IPS-18a (cell line): ENCODE measurements around the gene FLAD1.

ENCODE experiments used
- H3K27ac ChIP-seq: one replicate; pipeline ENCODE4 v1.5.1; 2013; ENCODE audit warnings: low read length
- H3K27me3 ChIP-seq: one replicate; pipeline ENCODE4 v1.6.1; 2013; ENCODE audit warnings: mild to moderate bottlenecking, low read length; ENCODE audit not compliant: control insufficient read depth, insufficient read depth
- H3K36me3 ChIP-seq: one replicate; pipeline ENCODE4 v1.6.1; 2013; ENCODE audit warnings: low read depth, low read length; ENCODE audit not compliant: control insufficient read depth
- H3K4me1 ChIP-seq: one replicate; pipeline ENCODE4 v1.6.1; 2013; ENCODE audit warnings: low read depth, low read length; ENCODE audit not compliant: control insufficient read depth
- H3K4me3 ChIP-seq: one replicate; pipeline ENCODE4 v1.5.1; 2013; ENCODE audit warnings: low read length
- H3K9ac ChIP-seq: one replicate; pipeline ENCODE4 v1.6.1; 2013; ENCODE audit warnings: mild to moderate bottlenecking, low read length, moderate library complexity
- H3K9me3 ChIP-seq: one replicate; pipeline ENCODE4 v1.6.1; 2013; ENCODE audit warnings: low read depth, low read length; ENCODE audit not compliant: control insufficient read depth

Gene FLAD1

GRCh38 chr1:154982897-154983648, at the start of gene FLAD1:
TSS of gene FLAD1 (plus strand) at chr1:154983344. CDS start at chr1:154983695, 351 bp downstream.
- Histone ChIP-seq H3K9ac (peak within 1 kb of the TSS; percentile 99), H3K9me3 (no peaks in the 10 kb centered on the region), H3K4me1 (peaks cover 6% of the 10 kb centered on the region), H3K4me3 (peak within 1 kb of the TSS; percentile 98), H3K27me3 (no peaks in the 10 kb centered on the region), H3K36me3 (peaks cover 29% of the 10 kb centered on the region), H3K27ac (peak within 1 kb of the TSS; percentile 92)

GRCh38 chr1:154934358-154934948, 48.7 kb upstream of the FLAD1 start:
- Histone ChIP-seq H3K27me3 (no peaks in the 10 kb centered on the region), H3K4me1 (peaks cover 6% of the 10 kb centered on the region)

GRCh38 chr1:154935749-154936554, 47.2 kb upstream of the FLAD1 start:
- Histone ChIP-seq H3K36me3 (no peaks in the 10 kb centered on the region), H3K27ac (peak overlapping the region; percentile 100), H3K4me1 (peaks cover 12% of the 10 kb centered on the region), H3K9ac (peak overlapping the region; percentile 95), H3K4me3 (peak overlapping the region; percentile 90), H3K27me3 (no peaks in the 10 kb centered on the region), H3K9me3 (no peaks in the 10 kb centered on the region)

More at GRCh38 chr1:154934358-154934948, 48.7 kb upstream of the FLAD1 start:
- no peak overlapping the region for H3K9ac ChIP-seq
- H3K4me3 ChIP-seq, result no peak overlapping the region
- no peaks in the 10 kb centered on the region for H3K36me3 ChIP-seq
- H3K27ac ChIP-seq, result no peak overlapping the region
- no peaks in the 10 kb centered on the region for H3K9me3 ChIP-seq

DNA sequence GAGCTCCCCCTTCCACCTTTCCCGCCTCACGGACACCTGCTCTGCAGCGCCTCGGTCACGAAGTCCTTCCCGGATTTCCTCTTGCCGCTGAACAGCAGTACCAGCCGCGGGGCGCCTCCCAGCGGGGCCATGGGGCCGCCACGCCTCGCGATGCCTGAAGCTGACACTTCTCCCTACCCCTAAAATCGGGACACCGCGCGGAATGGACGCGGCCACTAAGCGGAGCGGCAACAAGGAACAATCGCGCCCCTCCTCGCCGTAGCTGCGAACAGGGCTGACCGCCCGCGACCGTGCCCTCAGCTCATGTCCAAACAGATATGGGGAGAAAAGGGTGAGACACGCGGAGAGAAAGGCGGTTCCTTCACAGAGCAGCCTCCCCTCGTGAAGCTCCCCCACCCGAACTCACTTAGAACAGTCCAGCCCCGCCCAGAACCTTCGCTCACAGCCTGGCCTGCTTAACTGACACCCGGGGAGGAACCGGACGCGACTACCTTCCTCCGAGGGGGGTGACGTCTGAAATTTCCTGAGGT, 46.5 kb upstream of the FLAD1 start, which contains the start of gene PMVK:
Gene PMVK (minus strand): TSS at position 165 of the 530 bp plus-strand sequence. CDS start 34 bp downstream, at position 131.
- H3K4me1 ChIP-seq, result peaks cover 12% of the 10 kb centered on the region
- peak within 1 kb of the TSS; percentile 100 for H3K27ac ChIP-seq

DNA sequence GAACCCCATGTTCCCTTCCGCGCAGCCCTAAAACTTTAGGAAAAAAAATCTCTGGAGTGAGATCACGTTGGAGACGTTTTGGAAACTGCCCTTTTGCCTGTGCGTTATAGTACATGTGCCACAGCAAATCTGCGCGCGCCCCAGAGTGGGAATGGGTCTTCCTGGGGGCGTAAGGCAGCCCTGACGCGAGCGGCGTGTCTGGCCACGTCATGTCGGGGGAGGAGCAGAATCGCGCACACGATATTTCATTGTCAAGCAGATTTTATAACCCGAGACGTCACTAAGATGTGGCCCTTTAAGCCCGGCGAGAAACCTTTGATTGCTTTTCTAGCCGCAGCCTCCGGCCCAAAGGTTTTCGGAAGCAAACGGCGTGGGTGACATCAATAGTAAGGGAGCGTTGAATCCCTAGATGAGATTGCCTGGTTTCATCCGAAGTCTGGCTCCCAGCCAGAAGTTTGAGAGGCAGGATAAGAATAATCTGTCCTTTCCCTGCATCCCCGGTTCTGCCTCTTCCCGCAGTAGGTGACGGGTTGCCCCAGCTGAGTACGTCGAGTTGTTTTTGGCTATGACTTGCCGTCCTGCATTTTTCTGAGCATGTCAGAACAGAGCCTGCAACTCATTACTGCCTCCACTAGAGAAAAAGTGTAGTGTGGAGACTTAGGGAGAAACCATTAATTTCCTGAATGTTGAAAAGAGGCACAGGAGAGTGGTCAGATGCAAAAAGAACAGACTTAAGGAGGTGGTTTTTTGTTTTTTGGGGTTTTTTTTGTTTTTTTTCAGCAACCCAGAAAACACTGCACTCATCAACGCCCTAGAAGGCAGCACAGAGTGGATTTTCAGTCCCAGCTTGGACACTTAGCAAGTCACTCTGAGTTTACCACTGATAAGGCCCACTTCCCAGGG, 45.8 kb upstream of the FLAD1 start:
- peaks cover 12% of the 10 kb centered on the region for H3K4me1 ChIP-seq
- H3K9me3 ChIP-seq, result no peaks in the 10 kb centered on the region
- H3K27ac ChIP-seq, result peak overlapping the region; percentile 100
- no peaks in the 10 kb centered on the region for H3K27me3 ChIP-seq
- H3K4me3 ChIP-seq, result peak overlapping the region; percentile 90
- no peaks in the 10 kb centered on the region for H3K36me3 ChIP-seq
- H3K9ac ChIP-seq, result peak overlapping the region; percentile 95

More for the DNA sequence above, 46.5 kb upstream of the FLAD1 start, which contains the start of gene PMVK:
- Histone ChIP-seq H3K9ac (peak within 1 kb of the TSS; percentile 95), H3K36me3 (no peaks in the 10 kb centered on the region), H3K9me3 (no peaks in the 10 kb centered on the region), H3K4me3 (peak within 1 kb of the TSS; percentile 90), H3K27me3 (no peaks in the 10 kb centered on the region)

DNA sequence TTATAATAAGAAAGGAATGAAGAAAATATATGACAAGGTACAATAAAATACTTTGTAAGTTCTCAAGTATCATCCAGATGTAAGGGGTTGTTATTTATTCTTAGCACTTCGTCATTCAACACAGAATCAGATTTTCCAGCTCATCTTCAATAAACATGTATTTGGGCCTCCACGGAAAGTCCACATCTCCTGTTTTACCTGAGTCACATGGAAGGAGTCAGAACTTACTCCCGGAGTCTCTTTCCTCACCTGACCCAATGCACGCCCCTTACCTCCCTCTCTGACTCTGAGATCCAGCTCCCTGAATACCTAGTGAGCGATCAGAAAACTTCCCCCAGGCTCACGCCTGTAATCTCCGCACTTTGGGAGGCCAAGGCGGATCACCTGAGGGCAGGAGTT, 45.2 kb upstream of the FLAD1 start:
- Histone ChIP-seq H3K4me1 (peaks cover 12% of the 10 kb centered on the region), H3K27me3 (no peaks in the 10 kb centered on the region), H3K27ac (no peak overlapping the region), H3K4me3 (peak overlapping the region; percentile 90), H3K9ac (peak overlapping the region; percentile 95), H3K9me3 (no peaks in the 10 kb centered on the region), H3K36me3 (no peaks in the 10 kb centered on the region)

- no peaks in the 10 kb centered on the region for H3K27me3 ChIP-seq
- no peaks in the 10 kb centered on the region for H3K36me3 ChIP-seq
- no peak overlapping the region for H3K4me3 ChIP-seq
- H3K4me1 ChIP-seq, result peaks cover 12% of the 10 kb centered on the region
- H3K9me3 ChIP-seq, result no peaks in the 10 kb centered on the region
- no peak overlapping the region for H3K27ac ChIP-seq
- H3K9ac ChIP-seq, result no peak overlapping the region
Observed at GRCh38 chr1:154938604-154939399, 44.3 kb upstream of the FLAD1 start.

- Histone ChIP-seq H3K9me3 (no peaks in the 10 kb centered on the region), H3K9ac (no peak overlapping the region), H3K27ac (no peak overlapping the region), H3K27me3 (no peaks in the 10 kb centered on the region), H3K4me1 (peaks cover 12% of the 10 kb centered on the region), H3K36me3 (no peaks in the 10 kb centered on the region), H3K4me3 (no peak overlapping the region)
Observed at GRCh38 chr1:154940213-154940560, 43.0 kb upstream of the FLAD1 start.

DNA sequence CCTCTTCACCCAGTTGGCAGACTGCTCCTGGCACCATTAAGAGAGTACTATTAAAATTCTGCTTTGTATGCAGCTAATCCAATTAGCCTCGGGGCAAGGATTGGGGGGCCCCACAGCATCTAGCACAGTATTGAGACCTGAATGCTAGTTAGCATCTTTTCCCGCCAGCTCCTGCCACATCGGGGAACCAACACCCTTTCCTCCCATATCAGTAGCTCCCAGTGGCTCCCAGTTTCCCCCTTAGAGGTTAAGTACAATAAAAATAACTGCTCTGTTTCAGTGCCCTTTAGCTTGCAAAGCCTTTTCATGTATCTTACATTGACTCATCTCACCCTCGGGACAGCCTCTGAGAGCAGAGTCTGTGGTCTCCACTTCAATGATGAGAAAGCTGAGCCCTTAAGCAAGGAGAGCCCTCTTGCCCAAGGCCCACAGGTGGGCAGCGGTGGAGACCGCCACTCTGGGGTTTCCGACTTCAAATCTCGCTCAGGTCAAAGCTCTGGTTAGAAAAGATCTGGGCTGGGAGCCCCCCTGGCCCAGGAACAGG, 42.4 kb upstream of the FLAD1 start:
- no peak overlapping the region for H3K4me3 ChIP-seq
- H3K9ac ChIP-seq, result no peak overlapping the region
- no peaks in the 10 kb centered on the region for H3K9me3 ChIP-seq
- no peaks in the 10 kb centered on the region for H3K27me3 ChIP-seq
- no peaks in the 10 kb centered on the region for H3K36me3 ChIP-seq
- H3K27ac ChIP-seq, result no peak overlapping the region
- H3K4me1 ChIP-seq, result peaks cover 12% of the 10 kb centered on the region
